Activated B cell treated with CpG ODN at 0.5 μM for 24 hours (primary cell): ENCODE measurements around the gene SERTAD3. TPM values are rescaled to one million over a fixed set of nuclear protein-coding genes. Genes with fewer than 3 reads are reported as not detected.

Source experiments
- ATAC-seq: fragments of 200-7000 bp; cut with Tn5 transposase; one replicate; pipeline ENCODE4 v1.10.0; 2021; ENCODE audit warnings: low read depth, mild to moderate bottlenecking, moderate library complexity
- CTCF ChIA-PET: fragments of 350-600 bp; sonication (Branson Sonifier 250); formaldehyde crosslinking; loops from one replicate; lab custom pipeline; 2021; ENCODE audit warnings: antibody characterized with exemption; lab: Charles Lee
- POLR2A ChIA-PET: fragments of 350-600 bp; sonication (Branson Sonifier 250); formaldehyde crosslinking; loops from one replicate; lab custom pipeline; 2021; ENCODE audit warnings: antibody characterized with exemption; lab: Charles Lee
- DNase-seq: peaks from one replicate; pipeline ENCODE4 v3.0.0; 2022
- H3K27ac Mint-ChIP-seq: one replicate; pipeline ENCODE4 v1.8.0; 2020; ENCODE audit warnings: mixed read lengths
- H3K27me3 Mint-ChIP-seq: one replicate; pipeline ENCODE4 v1.8.0; 2021; ENCODE audit warnings: mixed read lengths
- H3K36me3 Mint-ChIP-seq: one replicate; pipeline ENCODE4 v1.8.0; 2021; ENCODE audit warnings: low read depth, mixed read lengths
- H3K4me1 Mint-ChIP-seq: one replicate; pipeline ENCODE4 v1.8.0; 2021; ENCODE audit warnings: mixed read lengths
- H3K4me3 Mint-ChIP-seq: one replicate; pipeline ENCODE4 v1.8.0; 2020; ENCODE audit warnings: mild to moderate bottlenecking, mixed read lengths
- H3K9me3 Mint-ChIP-seq: one replicate; pipeline ENCODE4 v1.8.0; 2020; ENCODE audit warnings: mixed read lengths
- intact Hi-C: fragments of 100-400 bp; cut with micrococcal nuclease; formaldehyde crosslinking; loops from one replicate; pipeline ENCODE4 v1.15.1; 2024
- total RNA-seq: library from RNA; stranded (reverse); gene quantifications from 2 replicates; pipeline ENCODE4 v1.2.3, GENCODE V29; 2022
- TF ChIP-seq, protein P1 (sequence below): fragments of 200-600 bp; IDR thresholded peaks from one replicate; pipeline ENCODE4 v1.8.0; 2022; ENCODE audit warnings: antibody characterized with exemption, mild to moderate bottlenecking

The SERTAD3 gene
- total RNA-seq, 1 donor from 2014 or later, result 48.4 TPM

GRCh38 chr19:40421993-40422747 lies 22.0 kb downstream of the SERTAD3 start:
- no peak for DNase-seq
- no peaks in the 10 kb centered on the region for H3K9me3 Mint-ChIP-seq

GRCh38 chr19:40420766-40421765 lies 23.1 kb downstream of the SERTAD3 start:
- TF ChIP-seq, protein P1, sequence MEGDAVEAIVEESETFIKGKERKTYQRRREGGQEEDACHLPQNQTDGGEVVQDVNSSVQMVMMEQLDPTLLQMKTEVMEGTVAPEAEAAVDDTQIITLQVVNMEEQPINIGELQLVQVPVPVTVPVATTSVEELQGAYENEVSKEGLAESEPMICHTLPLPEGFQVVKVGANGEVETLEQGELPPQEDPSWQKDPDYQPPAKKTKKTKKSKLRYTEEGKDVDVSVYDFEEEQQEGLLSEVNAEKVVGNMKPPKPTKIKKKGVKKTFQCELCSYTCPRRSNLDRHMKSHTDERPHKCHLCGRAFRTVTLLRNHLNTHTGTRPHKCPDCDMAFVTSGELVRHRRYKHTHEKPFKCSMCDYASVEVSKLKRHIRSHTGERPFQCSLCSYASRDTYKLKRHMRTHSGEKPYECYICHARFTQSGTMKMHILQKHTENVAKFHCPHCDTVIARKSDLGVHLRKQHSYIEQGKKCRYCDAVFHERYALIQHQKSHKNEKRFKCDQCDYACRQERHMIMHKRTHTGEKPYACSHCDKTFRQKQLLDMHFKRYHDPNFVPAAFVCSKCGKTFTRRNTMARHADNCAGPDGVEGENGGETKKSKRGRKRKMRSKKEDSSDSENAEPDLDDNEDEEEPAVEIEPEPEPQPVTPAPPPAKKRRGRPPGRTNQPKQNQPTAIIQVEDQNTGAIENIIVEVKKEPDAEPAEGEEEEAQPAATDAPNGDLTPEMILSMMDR, result peak; percentile 47
- DNase-seq, result peak; percentile 83
- Mint-ChIP-seq H3K4me1 (peaks cover 31% of the 10 kb centered on the region), H3K9me3 (no peaks in the 10 kb centered on the region), H3K27me3 (no peaks in the 10 kb centered on the region), H3K36me3 (peaks cover 16% of the 10 kb centered on the region), H3K27ac (peak overlapping the region; percentile 86), H3K4me3 (peak overlapping the region; percentile 86)
- ChIA-PET CTCF (interaction anchor here (0.8 to 5.1 kb wide), 14 partner anchors 10 to 277 kb away, joined by 3 to 49 read pairs (median 4); partner anchors contain the start of genes AKT2, BLVRB, C19orf47 and PLD3), POLR2A (interaction anchor here (0.6 to 4.1 kb wide), 26 partner anchors 9 to 357 kb away, joined by 3 to 104 read pairs (median 4); partner anchors contain the start of genes ACTMAP, AKT2, BLVRB and C19orf47)
- peak; percentile 56 for ATAC-seq
- intact Hi-C loops, result loop anchor here (1.0 to 5.0 kb wide), 8 partner anchors 14 to 176 kb away; partner anchors contain the start of genes BLVRB, C19orf47, PLD3 and SERTAD3

More at GRCh38 chr19:40421993-40422747, 22.0 kb downstream of the SERTAD3 start:
- intact Hi-C loops, result loop anchor here (1.0 to 5.0 kb wide), 5 partner anchors 13 to 175 kb away; partner anchors contain the start of genes BLVRB, C19orf47 and PLD3
- POLR2A ChIA-PET, result interaction anchor here (0.7 to 4.1 kb wide), 8 partner anchors 11 to 144 kb away, joined by 3 to 104 read pairs (median 16); partner anchors contain the start of genes BLVRB, C19orf47, PLD3 and SERTAD3
- H3K36me3 Mint-ChIP-seq, result peaks cover 16% of the 10 kb centered on the region
- peak overlapping the region; percentile 86 for H3K27ac Mint-ChIP-seq
- H3K4me1 Mint-ChIP-seq, result peaks cover 34% of the 10 kb centered on the region
- TF ChIP-seq, protein P1, result no peak
- no peak for ATAC-seq
- CTCF ChIA-PET, result interaction anchor here (1.9 to 5.1 kb wide), 4 partner anchors 22 to 117 kb away, joined by 5 to 49 read pairs (median 19); partner anchors contain the start of genes BLVRB and SERTAD3
- H3K27me3 Mint-ChIP-seq, result no peaks in the 10 kb centered on the region
- H3K4me3 Mint-ChIP-seq, result peak overlapping the region; percentile 35

DNA sequence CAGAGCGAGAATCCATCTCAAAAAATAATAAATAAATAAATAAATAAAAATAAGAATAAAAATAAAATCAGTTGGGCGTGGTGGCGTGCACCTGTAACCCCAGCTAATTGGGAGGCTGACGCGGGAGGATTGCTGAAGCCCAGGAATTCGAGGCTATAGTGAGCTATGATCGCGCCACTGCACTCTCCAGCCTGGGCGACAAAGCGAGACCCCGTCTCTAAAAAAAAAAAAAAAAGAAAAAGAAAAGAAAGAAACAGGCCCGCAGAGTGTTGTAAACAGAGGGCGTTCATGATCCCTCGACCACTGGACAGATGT lies 23.7 kb downstream of the SERTAD3 start:
- ATAC-seq (no peak), DNase-seq (no peak)
- H3K27ac Mint-ChIP-seq, result peak overlapping the region; percentile 86
- no peaks in the 10 kb centered on the region for H3K27me3 Mint-ChIP-seq
- peaks cover 27% of the 10 kb centered on the region for H3K4me1 Mint-ChIP-seq
- H3K36me3 Mint-ChIP-seq, result peaks cover 13% of the 10 kb centered on the region
- no peaks in the 10 kb centered on the region for H3K9me3 Mint-ChIP-seq
- intact Hi-C loops, result loop anchor here (1.0 to 5.0 kb wide), 6 partner anchors 14 to 177 kb away; partner anchors contain the start of gene SERTAD3
- peak overlapping the region; percentile 86 for H3K4me3 Mint-ChIP-seq
- TF ChIP-seq, protein P1, result no peak
- CTCF ChIA-PET, result interaction anchor here (0.7 to 5.1 kb wide), 15 partner anchors 10 to 276 kb away, joined by 3 to 49 read pairs (median 4); partner anchors contain the start of genes AKT2, BLVRB, C19orf47 and PLD3
- POLR2A ChIA-PET, result interaction anchor here (0.6 to 4.1 kb wide), 26 partner anchors 10 to 358 kb away, joined by 3 to 104 read pairs (median 4); partner anchors contain the start of genes ACTMAP, AKT2, BLVRB and C19orf47

GRCh38 chr19:40419780-40420179 lies 24.4 kb downstream of the SERTAD3 start:
- ChIA-PET POLR2A (interaction anchor here (0.6 to 4.1 kb wide), 10 partner anchors 10 to 165 kb away, joined by 3 to 104 read pairs (median 6); partner anchors contain the start of genes BLVRB and SERTAD3), CTCF (interaction anchor here (0.7 to 3.3 kb wide), 8 partner anchors 15 to 215 kb away, joined by 3 to 49 read pairs (median 4); partner anchors contain the start of genes BLVRB and SERTAD3)
- TF ChIP-seq, protein P1, result no peak
- intact Hi-C loops, result loop anchor here (1.0 to 5.0 kb wide), 6 partner anchors 15 to 178 kb away; partner anchors contain the start of gene SERTAD3
- no peak overlapping the region for H3K27ac Mint-ChIP-seq
- H3K9me3 Mint-ChIP-seq, result no peaks in the 10 kb centered on the region
- ATAC-seq (no peak), DNase-seq (no peak)
- H3K4me1 Mint-ChIP-seq, result peaks cover 24% of the 10 kb centered on the region
- peak overlapping the region; percentile 67 for H3K4me3 Mint-ChIP-seq
- H3K27me3 Mint-ChIP-seq, result no peaks in the 10 kb centered on the region
- peaks cover 10% of the 10 kb centered on the region for H3K36me3 Mint-ChIP-seq
